NCI-H2171 (cell line): ENCODE data around the gene RAET1E.
"Not testable (repeated sequence)": the region's sequence is repeated elsewhere in the genome, so short reads cannot be mapped to it uniquely, and the experiment has no call there.

Experiments used
- DNase-seq: peaks from one replicate; lab custom pipeline; 2025; lab: John Stamatoyannopoulos, UW

Gene RAET1E

DNA sequence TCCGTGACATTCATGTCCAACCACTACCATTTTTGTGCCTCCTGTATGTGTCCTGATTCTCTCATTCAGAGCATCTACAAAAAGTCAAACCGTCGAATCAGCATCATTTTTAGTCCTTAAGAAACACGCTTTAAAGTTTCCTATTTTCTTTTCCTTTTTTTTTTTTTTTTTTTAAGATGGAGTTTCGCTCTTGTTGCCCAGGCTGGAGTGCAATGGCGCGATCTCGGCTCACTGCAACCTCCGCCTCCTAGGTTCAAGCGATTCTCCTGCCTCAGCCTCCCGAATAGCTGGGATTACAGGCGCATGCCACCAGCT, 35.5 kb downstream of the RAET1E start:
- DNase-seq = not testable (repeated sequence)

DNA sequence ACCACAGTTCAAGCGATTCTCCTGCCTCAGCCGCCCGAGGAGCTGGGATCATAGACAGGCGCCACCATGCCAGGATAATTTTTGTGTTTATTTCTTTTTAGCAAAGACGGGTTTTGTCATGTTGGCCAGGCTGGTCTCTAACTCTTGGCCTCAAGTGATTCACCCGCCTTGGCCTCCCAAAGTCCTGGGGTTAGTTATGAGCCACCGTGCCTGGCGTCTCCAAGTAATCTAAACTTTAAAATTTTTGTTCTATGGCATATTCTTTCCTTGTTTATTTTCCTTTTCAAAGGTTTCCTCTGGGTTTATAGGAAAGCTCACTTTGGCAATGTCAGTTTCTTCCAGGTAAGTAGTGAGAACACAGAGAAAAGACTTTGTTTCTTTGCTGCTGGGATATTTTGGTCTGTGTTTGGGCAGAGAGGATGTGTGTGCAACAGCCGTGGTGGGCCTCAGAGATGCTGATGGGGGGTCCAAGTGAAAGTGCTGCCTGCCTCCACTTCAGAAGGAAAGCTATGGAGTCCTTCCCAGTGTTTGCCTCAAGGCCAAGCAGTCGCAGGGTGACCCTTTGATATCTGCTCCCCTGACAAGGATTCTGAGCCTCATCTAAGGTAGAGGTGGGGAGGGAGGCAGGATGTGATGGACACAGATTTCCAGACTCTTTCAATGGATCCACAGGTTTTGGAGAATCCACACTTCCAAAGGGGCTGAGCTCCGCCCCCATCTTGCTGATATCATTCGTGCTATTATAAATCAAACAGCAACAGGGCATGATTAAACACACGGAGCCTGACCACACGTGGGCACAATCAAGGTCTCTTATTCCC, 36.1 kb downstream of the RAET1E start:
- DNase-seq = no peak

DNA sequence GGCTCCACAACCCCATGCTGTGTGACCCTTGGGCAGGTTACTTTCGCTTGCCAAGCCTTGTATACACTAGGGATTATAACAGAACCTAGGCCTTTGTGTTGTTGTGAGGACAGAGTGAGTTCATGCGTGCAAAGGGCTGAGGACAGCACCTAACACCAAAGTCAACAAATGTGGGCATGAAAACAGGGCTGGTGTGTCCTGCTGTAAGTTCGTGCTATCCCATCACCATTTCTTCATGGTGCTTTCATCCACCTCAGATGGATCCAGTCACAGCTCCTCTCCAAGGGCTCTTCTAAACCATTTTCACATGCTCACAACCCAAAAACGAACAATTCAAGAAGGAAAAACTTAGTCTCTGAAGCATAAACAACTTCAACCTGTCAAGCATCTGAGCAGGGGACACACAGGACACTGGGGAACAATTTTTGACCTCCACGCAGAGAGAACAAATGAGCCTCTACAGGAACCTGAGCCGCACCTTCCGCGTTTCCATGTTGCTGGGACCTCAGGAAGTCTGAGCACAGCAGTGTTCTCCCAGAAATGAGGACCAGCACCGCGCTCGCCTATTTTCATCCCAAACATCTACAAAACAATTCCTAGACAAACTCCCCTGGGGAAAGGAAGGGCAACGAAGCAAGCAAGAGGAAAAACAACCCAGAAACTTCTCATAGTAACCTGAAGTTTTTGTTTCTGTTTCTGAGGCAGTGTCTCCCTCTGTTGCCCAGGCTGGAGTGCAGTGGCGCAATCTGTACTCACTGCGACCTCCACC, 36.9 kb downstream of the RAET1E start:
- no peak for DNase-seq

DNA sequence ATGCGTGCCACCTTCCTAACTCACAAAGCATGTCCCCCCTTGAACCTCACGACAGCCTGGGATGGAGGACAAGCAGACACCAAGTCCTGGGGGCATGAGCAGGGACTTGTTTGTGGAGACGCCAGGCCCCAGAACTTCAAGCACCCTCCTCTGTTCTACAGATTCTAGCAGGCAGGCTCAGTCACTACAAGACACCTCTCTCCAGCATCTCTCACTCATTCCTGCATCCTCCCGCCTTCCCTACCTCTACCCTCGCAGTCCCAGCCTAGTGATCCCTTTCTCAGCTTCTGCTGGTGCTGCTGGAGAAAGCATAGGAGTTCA, 37.4 kb downstream of the RAET1E start:
- no peak for DNase-seq

DNA sequence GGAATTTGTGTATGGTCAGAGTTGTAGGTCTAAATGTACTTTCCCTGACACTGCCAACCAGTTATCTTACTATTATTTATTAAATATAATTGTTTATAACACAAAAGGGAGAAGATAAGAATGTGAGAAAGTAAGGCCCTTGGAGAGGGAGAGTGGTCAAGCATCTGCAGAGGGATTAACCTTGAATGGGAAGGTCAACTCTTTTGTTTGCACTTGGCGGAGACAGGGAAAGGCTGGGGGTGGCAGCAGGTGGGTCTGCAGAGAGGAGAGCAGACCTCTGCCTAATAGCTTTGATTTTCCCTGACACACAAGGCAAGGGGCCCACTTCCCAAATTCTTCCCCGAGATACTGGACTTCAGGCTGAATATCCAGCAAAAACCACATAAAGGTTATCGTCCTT, 38.0 kb downstream of the RAET1E start:
- no peak for DNase-seq

DNA sequence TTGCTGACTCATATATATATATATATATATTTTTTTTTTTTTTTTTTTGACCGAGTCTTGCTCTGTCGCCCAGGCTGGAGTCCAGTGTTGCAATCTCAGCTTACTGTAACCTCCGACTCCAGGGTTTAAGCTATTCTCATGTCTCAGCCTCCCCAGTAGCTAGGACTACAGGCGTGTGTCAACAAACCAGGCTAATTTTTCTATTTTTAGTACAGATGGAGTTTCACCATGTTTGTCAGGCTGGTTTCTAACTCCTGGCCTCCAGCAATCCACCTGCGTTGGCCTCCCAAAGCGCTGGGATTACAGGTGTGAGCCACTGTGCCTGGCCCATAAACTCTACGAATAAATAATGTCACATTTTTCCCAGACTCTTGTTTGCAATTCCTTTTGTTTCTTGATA, 38.5 kb downstream of the RAET1E start:
- DNase-seq = no peak

DNA sequence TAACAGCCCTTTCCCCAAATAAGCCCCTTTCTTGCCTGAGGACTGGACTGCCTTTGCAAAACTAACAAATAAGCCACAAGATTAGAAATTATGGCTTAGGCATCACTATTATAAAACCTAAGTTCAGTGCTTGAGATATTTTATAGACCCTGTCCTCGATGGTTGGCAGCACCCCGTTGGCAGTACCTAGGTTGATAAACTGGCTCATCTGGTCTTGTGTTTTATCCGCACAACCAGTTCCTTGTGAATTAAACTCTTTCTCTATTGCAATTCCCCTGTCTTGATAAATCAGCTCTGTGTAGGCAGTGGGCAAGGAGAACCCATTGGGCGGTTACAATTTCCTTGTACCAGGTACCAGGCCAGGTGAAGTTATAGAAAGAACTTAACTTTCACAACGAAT, 40.4 kb downstream of the RAET1E start:
- no peak for DNase-seq

DNA sequence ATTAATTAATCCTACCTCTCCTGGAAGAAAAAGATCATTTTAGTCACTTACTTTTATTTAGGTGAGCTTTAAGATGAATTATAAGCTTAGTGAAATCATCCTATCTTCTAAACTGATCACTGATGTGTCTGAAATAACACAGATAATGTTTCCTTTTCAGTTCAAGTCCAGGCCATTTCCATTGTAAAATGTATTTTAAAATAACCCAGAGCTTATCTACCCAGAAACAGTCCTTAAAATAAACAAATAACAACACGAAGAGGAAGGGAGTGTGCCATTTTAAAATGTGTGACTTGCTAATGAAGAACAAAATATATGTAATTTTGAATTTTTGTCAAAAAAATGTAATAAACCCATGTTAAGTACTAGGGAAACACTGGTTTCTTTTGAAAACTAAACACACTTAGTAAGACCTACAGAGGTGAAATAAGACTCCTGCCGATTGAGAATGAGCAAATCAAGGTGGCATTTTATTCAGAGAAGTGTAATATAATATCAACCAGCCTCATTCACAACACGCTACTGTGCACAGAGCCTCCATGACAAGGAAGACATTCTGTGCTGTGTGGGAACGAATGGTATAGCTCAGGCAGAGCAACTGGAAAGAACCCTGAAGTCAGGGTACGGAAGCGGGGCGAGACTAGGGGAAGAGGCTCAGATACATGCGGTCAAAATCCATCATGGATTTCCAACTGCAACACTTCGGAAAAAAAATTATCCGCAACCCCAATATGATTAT, 41.5 kb downstream of the RAET1E start:
- no peak for DNase-seq

DNA sequence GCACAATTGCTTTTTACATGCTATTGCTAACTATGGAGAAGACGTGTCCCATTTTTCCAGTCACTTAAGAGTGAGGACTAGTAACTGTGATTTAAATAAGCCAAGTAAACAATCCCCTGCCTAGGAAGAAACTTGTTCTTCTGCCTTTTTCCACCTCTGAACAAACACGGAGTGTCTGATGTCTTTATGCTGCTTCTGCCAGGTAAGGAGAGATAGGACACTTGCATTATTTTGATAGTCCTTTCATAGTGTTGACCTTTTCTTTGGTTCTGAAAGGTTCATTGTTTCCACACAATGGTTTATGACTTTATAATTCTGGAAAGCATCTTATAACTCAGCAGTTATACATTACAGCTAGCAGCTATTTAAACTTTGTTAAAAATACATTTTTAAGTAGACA, 42.2 kb downstream of the RAET1E start:
- DNase-seq = no peak

DNA sequence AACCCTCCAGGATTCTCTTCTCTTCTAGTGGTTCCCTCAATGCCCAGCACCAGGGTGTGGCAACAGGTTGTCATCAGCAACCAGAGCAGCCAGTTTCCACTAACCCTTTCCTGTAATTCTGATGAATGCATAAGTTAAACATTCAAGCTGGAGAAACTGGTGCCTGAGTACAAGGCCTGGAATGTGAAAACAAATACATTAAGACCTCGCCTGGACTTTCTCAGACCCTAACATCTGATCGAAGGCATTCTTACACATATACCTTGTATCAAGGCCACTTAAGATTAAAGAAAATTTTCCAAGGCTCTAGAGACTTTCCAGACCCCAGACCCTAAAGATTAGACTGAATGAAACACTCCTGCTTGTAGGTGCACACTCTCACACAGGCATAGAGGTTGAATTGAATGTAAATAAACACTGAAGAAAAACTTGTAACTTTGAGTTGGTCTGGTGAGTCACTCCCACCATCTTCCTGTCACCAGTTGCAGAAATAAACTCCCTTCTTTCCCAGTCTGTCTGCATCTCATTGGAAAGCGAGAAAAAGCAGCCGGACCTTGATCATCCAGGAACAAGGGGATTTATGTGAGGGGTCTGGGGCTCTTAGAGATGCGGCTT, 42.8 kb downstream of the RAET1E start:
- no peak for DNase-seq

DNA sequence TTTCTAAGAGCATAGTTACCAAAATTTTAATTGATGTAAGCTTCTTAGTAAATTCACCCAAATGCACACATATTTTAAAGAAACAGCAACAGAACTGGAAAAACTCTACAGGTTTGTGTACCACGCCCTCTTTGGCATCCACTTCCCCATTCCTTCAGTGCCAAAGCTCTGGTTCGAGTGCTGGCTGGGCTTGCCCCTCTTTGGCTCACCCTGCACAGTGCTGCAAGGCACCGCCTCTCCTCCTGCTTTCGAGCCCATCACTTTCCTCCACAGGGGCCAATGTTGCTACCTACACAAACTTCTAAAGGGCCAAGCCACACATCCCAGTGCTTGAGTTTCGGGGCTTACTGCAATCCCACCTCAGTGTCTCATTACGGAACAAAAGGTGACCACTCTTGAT, 43.4 kb downstream of the RAET1E start:
- DNase-seq = no peak

DNA sequence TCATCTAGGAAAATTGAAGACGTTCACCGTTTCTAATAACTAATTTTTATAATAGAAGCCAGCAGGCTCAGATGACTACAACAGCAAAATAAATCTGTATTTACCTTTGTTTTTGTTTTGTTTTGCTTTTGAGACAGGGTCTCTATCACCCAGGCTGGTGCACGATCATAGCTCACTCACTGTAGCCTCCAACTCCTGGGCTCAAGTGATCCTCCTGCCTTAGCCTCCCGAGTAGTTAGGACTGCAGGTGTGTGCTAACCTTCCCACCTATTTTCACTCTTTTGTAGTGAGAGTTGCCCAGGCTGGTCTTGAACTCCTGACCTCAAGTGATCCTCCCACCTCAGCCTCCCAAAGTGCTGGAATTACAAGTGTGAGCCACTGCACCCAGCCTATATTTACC, 43.9 kb downstream of the RAET1E start:
- DNase-seq = not testable (repeated sequence)

DNA sequence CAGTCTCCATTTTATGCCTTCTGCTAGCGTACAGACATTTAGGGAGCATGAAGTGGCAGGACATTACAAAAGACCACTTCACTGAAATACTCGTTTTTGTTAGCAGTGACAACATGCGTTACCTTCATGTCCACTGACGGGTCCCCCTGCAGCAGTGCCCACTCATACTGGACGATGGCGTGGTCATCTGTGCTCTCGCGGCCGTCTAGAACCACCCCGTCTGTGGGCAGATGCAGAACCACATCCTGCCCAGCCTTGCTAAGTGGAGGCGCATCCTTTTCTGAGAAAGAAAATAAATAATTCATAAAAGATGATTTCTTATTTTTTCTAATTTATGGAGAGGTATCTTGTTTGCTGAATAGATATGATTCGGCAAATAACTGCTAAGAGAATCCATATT, 45.0 kb downstream of the RAET1E start:
- no peak for DNase-seq

DNA sequence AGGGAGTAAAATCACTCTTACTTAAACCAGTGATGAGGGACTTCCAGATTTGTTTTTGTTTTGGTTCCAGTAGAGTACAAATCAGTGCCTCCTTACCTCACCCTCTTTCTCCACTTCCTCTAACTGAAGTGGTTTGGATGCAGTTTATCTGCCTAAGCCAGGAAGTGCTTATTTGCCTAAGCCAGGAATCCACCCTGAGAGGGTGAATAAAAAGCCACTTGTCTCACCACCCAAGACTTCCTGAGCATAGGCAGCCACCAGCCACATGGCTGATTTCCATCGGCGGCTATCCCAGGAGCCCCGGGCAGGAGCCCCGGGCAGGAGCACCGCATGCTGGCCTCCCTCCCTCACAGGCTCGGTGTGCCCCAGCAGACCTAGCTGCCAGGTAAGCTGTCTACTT, 45.7 kb downstream of the RAET1E start:
- DNase-seq = no peak

DNA sequence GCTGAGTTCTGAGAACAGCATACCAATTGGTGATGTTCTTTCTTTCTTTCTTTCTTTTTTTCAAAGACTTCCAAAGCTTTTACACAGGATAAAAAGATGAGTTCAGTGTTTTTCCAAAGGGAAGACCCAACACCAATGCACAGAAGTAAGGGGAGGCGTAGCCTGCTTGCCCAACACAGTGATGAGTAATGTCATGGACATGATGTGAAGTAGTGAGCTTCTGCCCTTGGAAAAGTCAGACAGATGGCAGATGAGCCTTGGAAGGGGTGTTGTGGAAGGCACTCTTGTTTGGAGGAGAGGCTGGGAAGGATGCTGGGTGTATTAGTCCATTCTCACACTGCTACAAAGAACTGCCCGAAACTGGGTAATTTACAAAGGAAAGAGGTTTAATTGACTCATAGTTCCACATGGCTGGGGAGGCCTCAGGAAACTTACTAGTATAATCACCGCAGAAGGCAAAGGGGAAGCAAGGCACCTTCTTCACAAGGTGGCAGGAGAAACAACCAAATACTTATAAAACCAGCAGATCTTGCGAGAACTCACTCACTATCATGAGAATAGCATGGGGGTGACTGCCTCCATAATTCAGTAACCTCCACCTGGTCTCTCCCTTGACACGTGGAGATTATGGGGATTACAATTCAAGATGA, 46.3 kb downstream of the RAET1E start:
- DNase-seq = no peak

DNA sequence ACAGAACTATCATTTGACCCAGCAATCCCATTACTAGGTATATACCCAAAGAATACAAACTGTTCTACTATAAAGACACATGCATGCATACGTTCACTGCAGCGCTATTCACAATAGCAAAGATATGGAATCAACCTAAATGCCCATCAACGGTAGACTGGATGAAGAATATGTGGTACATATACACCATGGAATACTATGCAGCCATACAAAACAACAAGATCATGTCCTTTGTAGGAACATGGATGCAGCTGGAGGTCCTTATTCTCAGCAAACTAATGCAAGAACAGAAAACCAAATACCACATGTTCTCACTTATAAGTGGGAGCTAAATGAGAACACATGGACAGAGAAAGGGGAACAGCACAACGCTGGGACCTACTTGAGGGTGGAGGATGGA, 49.6 kb downstream of the RAET1E start:
- not testable (repeated sequence) for DNase-seq
